IPS-18c (cell line): ENCODE data around the gene SOHLH2.

Source experiments
- H3K4me3 ChIP-seq: 2 replicates; pipeline ENCODE4 v1.7.0; 2013; ENCODE audit warnings: low read depth, mild to moderate bottlenecking, low read length, moderate library complexity; ENCODE audit not compliant: insufficient read depth
- H3K9me3 ChIP-seq: one replicate; pipeline ENCODE4 v1.6.1; 2013; ENCODE audit warnings: mild to moderate bottlenecking, low read length, moderate library complexity; ENCODE audit not compliant: control insufficient read depth, insufficient read depth

SOHLH2 gene

GRCh38 chr13:36147330-36147729 is 67.0 kb downstream of the SOHLH2 start:
- no peaks in the 10 kb centered on the region for H3K9me3 ChIP-seq
- H3K4me3 ChIP-seq = no peak overlapping the region

GRCh38 chr13:36146511-36147269 is 67.7 kb downstream of the SOHLH2 start:
- H3K9me3 ChIP-seq = no peaks in the 10 kb centered on the region
- H3K4me3 ChIP-seq = no peak overlapping the region

- Histone ChIP-seq H3K4me3 (no peak overlapping the region), H3K9me3 (no peaks in the 10 kb centered on the region)
Observed at GRCh38 chr13:36143738-36144137, 70.6 kb downstream of the SOHLH2 start.

DNA sequence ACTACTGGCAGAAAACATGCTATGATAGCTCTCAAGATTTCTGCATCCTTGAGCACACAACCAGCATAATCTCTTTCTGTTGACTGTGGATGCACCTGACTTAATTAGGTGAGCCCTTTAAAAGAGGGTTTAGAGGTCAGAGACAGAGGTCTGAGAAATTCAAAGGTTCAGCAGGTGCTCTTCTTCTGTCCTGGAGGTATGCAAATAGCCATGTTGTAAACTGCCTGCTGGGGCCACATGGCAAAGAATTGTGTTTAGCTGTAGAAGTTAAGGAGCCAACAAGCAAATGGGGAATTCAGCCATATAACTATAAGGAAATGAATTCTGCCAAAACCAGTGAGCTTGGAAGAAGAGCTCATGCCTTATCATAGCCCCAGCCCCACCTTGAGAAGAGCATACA is 71.6 kb downstream of the SOHLH2 start:
- Histone ChIP-seq H3K9me3 (no peaks in the 10 kb centered on the region), H3K4me3 (no peak overlapping the region)

DNA sequence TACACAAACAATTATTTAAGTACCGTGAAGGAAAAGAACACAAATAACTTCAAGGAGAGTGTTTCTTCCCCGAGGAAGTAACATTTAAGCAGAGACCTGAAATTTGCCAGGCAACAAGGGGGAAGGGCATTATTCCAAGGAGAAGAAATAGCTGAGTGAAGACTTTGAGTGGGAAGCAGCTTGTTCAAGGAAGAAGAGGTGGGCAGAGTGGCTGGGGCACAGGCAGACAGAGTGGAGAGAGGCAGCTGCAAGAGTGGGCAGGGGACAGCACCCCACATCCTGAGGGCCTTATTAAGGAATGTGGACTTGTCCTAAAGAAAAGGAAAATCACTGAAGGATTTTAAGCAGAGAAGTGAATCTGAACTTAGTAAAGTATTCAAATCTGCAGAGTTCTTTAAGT is 78.5 kb downstream of the SOHLH2 start:
- H3K9me3 ChIP-seq = no peaks in the 10 kb centered on the region
- no peak overlapping the region for H3K4me3 ChIP-seq

DNA sequence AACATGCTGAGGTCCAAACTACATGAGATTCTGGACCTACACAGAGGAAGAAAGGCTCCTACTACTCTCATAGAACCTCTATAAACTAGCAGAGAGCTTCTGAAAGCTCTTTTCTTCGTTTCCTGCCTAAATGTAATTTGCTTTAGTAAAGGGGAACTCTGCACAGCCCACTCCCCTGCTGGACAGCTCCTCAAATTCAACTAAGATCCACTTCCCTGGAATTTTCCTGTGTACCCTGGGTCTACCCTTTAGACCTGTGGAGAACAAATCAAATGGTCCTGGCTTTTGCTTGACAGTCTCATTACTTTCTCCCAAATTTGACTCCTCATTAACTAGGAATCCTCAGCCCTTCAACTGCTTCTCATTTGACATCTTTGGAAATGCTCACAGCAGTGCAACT is 79.7 kb downstream of the SOHLH2 start:
- Histone ChIP-seq H3K4me3 (no peak overlapping the region), H3K9me3 (no peaks in the 10 kb centered on the region)

DNA sequence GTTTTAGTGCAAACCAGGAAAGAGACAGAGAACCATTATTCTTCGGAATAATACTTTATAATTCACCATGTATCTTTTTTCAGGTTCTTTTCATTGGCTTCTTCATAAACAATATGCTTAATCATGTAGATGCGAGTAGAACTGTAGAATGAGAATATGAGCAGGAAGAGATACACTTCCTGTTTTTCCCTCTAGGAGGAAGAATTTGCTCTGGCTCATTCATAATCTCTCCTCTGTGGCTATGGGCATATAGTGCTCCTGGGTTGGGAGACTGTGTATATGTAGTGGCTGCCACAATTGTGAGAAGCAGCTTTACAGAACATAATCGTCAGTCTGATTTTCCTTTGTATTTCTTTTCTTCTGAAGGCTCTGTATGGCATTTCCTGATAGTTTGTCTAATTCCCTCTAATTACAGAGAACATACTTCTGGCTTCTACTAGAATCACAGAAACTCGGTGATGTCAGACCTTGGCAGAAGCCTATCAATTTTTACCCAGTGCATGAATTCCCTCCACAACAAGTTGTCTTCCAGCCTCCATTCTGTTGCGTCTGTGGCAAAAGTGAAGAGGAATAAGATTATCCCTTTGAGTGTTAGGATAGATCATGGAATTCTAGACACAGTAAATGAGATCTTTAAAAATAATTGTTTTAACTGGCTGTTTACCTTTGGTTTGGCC is 80.3 kb downstream of the SOHLH2 start:
- no peaks in the 10 kb centered on the region for H3K9me3 ChIP-seq
- H3K4me3 ChIP-seq = no peak overlapping the region

GRCh38 chr13:36132376-36132775 is 82.0 kb downstream of the SOHLH2 start:
- Histone ChIP-seq H3K9me3 (no peaks in the 10 kb centered on the region), H3K4me3 (no peak overlapping the region)

- H3K4me3 ChIP-seq = peak overlapping the region; percentile 50
- H3K9me3 ChIP-seq = no peaks in the 10 kb centered on the region
Observed at GRCh38 chr13:36131931-36132297, 82.4 kb downstream of the SOHLH2 start.

GRCh38 chr13:36131222-36131930 is 83.0 kb downstream of the SOHLH2 start, which contains the start of gene DCLK1:
Gene DCLK1, minus strand, starts transcription at chr13:36131382.
- H3K4me3 ChIP-seq = peak within 1 kb of the TSS; percentile 50
- H3K9me3 ChIP-seq = no peaks in the 10 kb centered on the region

DNA sequence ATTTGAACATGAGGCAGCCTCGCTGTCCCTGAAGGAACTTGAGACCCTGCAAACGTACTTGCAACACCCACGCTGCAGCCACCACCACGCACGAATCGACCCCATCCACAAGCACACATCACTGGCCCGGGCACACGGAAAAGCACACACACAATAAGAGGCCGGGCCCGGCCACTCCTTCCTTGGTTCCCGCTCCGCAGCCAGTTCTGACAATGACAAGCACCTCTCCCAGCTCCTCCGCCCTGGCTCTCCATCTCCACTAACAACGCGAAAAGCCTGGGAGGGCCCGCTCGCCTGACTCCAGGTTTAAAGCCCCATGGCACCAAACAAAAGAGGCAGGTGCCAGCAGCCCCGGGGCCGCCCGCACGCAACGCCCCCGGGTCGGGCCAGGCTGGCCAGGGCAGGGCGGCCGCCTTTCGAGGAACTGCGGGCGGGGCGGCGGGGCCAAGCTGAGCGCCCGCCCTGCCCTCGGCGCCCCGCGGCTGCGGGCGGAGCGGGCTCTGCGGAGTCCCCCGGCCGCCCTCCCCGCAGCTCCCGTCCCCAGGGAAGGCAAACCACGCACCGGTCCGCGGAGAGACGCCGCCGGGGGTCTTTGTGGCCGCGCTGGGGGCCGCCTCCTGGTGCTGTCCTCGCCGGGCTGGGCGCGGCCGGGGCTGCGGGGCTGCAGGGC is 83.7 kb downstream of the SOHLH2 start:
- Histone ChIP-seq H3K9me3 (no peaks in the 10 kb centered on the region), H3K4me3 (peak overlapping the region; percentile 50)

DNA sequence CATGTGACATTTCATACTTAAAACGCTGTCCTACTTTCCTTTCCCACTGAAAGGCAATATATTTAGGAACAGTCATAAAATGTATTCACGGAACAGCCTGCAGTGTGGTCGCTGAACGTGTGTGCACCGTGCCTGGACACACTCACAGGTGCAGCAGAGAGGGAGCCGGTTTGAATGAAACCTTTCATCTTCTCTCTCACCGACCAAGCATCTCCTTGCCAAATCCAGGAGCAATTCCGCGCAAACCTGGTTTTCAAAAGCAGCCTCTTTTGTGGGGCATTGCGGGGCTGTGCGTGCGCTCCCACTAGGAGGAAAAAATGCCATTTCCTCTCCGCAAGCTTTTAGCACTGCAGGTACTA is 84.2 kb downstream of the SOHLH2 start:
- H3K4me3 ChIP-seq = peak overlapping the region; percentile 50

GRCh38 chr13:36129539-36129938 is 84.8 kb downstream of the SOHLH2 start:
- Histone ChIP-seq H3K9me3 (no peaks in the 10 kb centered on the region), H3K4me3 (no peak overlapping the region)

More for the DNA sequence above, 84.2 kb downstream of the SOHLH2 start:
- H3K9me3 ChIP-seq = no peaks in the 10 kb centered on the region

- no peak overlapping the region for H3K4me3 ChIP-seq
- H3K9me3 ChIP-seq = no peaks in the 10 kb centered on the region
Observed at GRCh38 chr13:36126491-36126890, 87.9 kb downstream of the SOHLH2 start.

DNA sequence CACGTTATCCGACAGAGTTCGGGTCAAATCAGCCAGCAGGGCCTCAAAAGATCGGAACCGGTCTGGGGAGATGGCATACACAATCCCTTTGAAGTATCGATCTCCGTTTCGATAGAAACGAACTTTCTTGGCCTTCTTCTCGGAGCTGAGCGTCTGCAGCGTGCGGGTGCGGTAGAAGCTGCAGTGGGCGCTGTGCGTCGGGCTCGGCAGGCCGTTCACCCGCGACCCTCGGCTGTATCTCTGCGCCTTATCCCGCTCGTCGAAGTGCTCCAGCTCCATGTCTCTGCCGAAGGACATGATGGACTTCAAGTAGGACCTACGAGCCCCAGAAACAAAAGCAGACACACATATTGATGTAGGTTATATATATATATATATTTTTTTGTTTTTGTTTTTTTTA is 88.5 kb downstream of the SOHLH2 start:
- H3K9me3 ChIP-seq = no peaks in the 10 kb centered on the region
- no peak overlapping the region for H3K4me3 ChIP-seq

DNA sequence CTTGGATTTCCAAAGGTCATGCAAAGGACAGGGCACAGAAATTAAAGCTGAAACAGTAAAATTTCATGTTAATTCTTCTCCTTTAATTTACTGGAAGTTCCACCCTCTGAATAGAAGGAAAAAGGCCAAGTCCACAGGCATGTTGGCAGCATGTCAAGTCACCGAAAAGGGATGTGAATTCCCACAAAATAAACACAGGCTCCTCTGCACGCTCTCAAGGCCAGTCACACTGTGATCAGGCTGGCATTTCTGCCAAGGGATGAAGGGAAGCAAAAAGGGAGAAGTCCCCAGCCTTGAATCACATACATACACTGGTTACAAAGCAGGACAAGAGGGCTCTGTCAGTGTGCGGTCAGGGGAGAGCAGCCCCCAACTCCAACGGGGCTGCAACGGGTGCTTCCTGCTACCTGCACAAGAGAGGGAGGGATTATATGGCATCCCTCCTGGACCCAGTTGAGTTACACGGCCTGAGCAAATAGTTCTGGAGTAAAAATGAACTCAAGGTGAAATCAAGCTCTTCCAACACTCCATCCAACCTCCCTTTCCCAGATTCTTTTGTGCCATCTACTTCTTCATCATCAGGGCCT is 90.0 kb downstream of the SOHLH2 start:
- H3K4me3 ChIP-seq = no peak overlapping the region

More for the DNA sequence above, 90.0 kb downstream of the SOHLH2 start:
- no peaks in the 10 kb centered on the region for H3K9me3 ChIP-seq
